Subcutaneous adipose tissue (tissue), 4 donors: Measurements from ENCODE around the gene ESF1. TPM values are rescaled to one million over a fixed set of nuclear protein-coding genes. Genes with fewer than 3 reads are reported as not detected.

Experiments used
- total RNA-seq, 4 donors: library from RNA; depleted of rRNA; stranded (reverse); fragments of >200 nt; gene quantifications; one replicate each; pipeline ENCODE4 v1.1.0, GENCODE V29; 2016
- TF ChIP-seq, protein P1 (sequence below): fragments of 450-650 bp; IDR thresholded peaks from one replicate; pipeline ENCODE4 v1.5.1; 2016; ENCODE audit warnings: low read depth, mild to moderate bottlenecking, control low read depth, antibody characterized with exemption, moderate library complexity

ESF1 gene
- total RNA-seq, 4 donors from 2014 or later, result 13.0 to 26.7 (median 16.6) TPM

DNA sequence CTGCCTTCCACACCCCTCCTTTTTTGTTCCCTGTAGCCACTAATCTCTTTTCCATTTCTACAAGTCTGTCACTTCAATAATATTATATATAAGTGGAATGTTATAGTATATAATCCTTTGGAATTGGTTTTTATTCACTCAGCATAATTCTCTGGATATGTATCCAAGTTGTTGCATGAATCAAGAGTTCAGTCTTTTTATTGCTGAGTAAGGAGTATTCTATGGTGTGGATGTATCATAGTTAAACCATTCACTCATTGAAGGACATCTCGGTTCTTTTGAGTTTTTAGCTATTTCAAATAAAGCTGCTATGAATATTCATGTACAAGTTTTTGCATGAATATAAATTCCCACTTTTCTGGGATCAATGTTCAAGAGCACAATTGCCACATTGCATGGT lies 76.5 kb downstream of the ESF1 start:
- TF ChIP-seq, protein P1, sequence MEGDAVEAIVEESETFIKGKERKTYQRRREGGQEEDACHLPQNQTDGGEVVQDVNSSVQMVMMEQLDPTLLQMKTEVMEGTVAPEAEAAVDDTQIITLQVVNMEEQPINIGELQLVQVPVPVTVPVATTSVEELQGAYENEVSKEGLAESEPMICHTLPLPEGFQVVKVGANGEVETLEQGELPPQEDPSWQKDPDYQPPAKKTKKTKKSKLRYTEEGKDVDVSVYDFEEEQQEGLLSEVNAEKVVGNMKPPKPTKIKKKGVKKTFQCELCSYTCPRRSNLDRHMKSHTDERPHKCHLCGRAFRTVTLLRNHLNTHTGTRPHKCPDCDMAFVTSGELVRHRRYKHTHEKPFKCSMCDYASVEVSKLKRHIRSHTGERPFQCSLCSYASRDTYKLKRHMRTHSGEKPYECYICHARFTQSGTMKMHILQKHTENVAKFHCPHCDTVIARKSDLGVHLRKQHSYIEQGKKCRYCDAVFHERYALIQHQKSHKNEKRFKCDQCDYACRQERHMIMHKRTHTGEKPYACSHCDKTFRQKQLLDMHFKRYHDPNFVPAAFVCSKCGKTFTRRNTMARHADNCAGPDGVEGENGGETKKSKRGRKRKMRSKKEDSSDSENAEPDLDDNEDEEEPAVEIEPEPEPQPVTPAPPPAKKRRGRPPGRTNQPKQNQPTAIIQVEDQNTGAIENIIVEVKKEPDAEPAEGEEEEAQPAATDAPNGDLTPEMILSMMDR, result no peak

GRCh38 chr20:13703265-13703664 lies 81.5 kb downstream of the ESF1 start:
- TF ChIP-seq, protein P1, result no peak

DNA sequence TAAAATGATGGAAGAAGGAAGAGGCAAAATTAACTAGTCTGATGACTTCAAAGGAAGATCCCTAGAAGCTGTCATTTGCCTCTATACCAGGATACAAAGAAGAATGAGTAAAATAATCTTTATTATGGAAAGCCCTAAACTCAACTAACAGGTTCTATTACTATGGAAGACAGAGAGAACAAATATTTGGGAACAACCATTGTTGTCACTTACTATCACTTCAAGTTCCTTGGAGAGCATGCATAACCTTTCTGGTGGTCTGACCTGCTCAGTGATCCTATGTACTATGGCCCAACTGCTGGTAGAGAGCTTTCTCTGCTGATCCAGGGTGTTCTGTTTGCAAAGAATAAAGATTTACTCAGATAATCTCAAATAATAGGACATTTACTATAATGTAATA lies 83.2 kb downstream of the ESF1 start:
- TF ChIP-seq, protein P1, result no peak

DNA sequence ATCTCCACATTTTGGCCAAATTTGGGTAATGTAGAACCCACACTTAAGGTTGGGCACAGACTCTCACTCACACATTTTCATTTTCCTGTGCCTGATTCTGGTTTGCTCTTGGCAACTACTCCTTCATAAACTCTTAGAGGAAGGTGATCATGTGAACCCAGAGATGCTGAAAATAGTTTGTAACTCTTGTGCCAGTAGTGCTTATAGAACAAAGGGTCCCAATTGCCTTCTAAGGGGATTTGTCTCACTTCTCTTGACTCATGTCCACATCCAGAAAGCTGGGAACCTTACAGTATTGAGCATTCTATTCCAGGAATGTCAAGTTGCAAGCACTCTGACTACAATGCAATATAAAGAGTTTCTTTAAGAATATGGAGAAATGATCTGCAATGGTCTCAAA lies 84.0 kb downstream of the ESF1 start:
- TF ChIP-seq, protein P1, result no peak

DNA sequence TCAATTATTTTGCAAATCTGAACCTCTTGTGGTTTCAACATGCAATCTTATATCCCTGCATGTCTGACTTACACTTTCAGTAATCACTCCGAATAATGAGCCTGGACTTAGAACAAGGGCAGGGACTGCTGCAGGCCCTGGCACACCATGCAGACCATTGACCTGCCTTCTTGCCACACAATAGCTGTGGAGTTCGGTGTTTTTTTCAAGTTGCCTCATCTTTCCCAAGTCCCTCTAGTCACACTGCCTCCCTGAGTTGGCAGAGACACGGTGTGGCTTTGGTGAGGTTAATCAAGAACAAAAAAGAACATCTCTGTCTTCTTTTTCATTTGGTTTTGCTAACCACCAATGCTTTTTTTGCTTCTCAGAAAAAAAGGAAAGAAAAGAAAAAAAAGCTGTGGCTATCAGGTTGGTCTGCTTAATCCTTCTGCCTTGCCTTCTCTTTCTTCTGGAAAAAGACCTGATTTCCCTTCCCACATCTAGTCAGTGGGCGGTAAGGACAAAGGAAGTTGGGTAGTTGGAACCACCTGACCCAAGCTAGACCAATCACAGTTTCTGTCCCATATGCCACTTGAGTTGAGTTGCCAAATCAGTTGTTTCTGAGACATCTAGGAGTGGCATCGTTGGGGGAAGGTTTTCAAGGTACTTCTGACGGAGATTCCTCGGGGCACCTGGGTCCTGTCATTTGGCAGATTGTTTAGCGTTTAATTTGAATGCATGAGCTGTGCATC lies 90.1 kb downstream of the ESF1 start:
- TF ChIP-seq, protein P1, result no peak

GRCh38 chr20:13692802-13693736 lies 91.7 kb downstream of the ESF1 start:
- TF ChIP-seq, protein P1, result no peak

DNA sequence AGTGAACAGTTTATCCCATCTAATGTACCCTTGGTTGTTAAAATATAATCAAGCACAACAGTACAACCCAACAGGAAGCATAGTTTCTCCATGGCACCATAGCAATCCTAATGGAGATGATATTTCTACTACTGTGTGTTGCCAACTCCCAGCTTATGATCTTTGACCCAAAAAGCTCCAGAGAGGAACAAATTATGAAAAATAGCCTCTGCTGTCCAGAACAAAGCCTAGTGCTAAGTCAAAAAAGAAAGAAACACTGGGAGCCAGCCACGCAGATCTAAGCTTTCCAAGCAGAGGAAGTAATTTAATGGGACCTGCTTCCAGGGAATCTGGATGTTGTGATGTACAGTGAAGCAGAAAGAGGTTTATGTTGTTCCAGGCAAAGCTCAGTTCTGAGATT lies 93.8 kb downstream of the ESF1 start:
- TF ChIP-seq, protein P1, result no peak
